GM12878 (cell line): ENCODE data around the gene PAX5. TPM values are rescaled to one million over a fixed set of nuclear protein-coding genes. Genes with fewer than 3 reads are reported as not detected.

Experiments used
- ATAC-seq: fragments of 200-7000 bp; cut with Tn5 transposase; 3 replicates; pipeline ENCODE4 v1.9.1; 2020; ENCODE audit warnings: mild to moderate bottlenecking, moderate library complexity
- BruUV-seq: library from RNA; stranded (reverse); fragments of 400-500 nt; replicated peaks from 2 replicates; lab custom pipeline; 2021; lab: Mats Ljungman, UMichigan
- CTCF ChIA-PET: fragments of 300-600 bp; sonication (Branson Sonifier 250); formaldehyde crosslinking; extraction: SDS; loops from one replicate; lab custom pipeline; 2021; ENCODE audit warnings: inconsistent platforms; lab: Yijun Ruan, JAX
- POLR2A ChIA-PET: fragments of 350-600 bp; formaldehyde crosslinking; extraction: SDS; loops from one replicate; lab custom pipeline; 2021; ENCODE audit warnings: inconsistent platforms; lab: Charles Lee
- RAD21 ChIA-PET: fragments of 300-600 bp; sonication (Branson Sonifier 250); formaldehyde crosslinking; loops from one replicate; lab custom pipeline; 2023; ENCODE audit warnings: antibody characterized with exemption; ENCODE audit not compliant: unreplicated experiment; lab: Charles Lee
- SMC1A ChIA-PET: fragments of 300-600 bp; sonication (Branson Sonifier 250); formaldehyde crosslinking; loops from one replicate; lab custom pipeline; 2023; ENCODE audit not compliant: unreplicated experiment, uncharacterized antibody; lab: Charles Lee
- DNase-seq: peaks from one replicate; pipeline ENCODE4 v3.0.0-alpha.2; 2011; ENCODE audit warnings: low read depth, low spot score
- FAIRE-seq: peaks from 3 replicates; lab custom pipeline; 2011; peaks lifted over from hg19 to GRCh38; lab: Jason Lieb, UNC
- H2AFZ ChIP-seq: 2 replicates; pipeline ENCODE4 v1.6.0; 2011; ENCODE audit warnings: low read depth, low read length, control low read depth; ENCODE audit not compliant: control insufficient read depth
- H3K27ac ChIP-seq: 2 replicates; pipeline ENCODE4 v1.5.1; 2011; ENCODE audit warnings: control low read depth; ENCODE audit not compliant: control insufficient read depth, insufficient read depth
- H3K27me3 ChIP-seq, 2 experiments: replicated peaks in 1 of 2; 2 replicates each; pipeline versions ENCODE4 v1.6.0 to v1.6.1; 2011; ENCODE audit warnings: low read length in 1 of 2; ENCODE audit not compliant: control insufficient read depth in 2 of 2, insufficient read depth in 2 of 2
- H3K36me3 ChIP-seq, 2 experiments: 2 replicates each; pipeline ENCODE4 v1.5.1; 2011; ENCODE audit warnings: low read length in 1 of 2; ENCODE audit not compliant: control insufficient read depth in 2 of 2, insufficient read depth in 2 of 2
- H3K4me1 ChIP-seq: 2 replicates; pipeline ENCODE4 v1.6.1; 2011; ENCODE audit warnings: mild to moderate bottlenecking, low read length, moderate library complexity, mixed read lengths; ENCODE audit not compliant: control insufficient read depth, insufficient read depth
- H3K4me2 ChIP-seq: 2 replicates; pipeline ENCODE4 v1.6.0; 2011; ENCODE audit warnings: control low read depth; ENCODE audit not compliant: control insufficient read depth, insufficient read depth
- H3K4me3 ChIP-seq: fragments of 200-600 bp; sonication (generic); 2 replicates; pipeline ENCODE4 v1.5.1; 2016
- H3K79me2 ChIP-seq: 2 replicates; pipeline ENCODE4 v1.6.0; 2011; ENCODE audit warnings: low read length; ENCODE audit not compliant: control insufficient read depth, insufficient read depth
- H3K9ac ChIP-seq: 2 replicates; pipeline ENCODE4 v1.8.0; 2011; ENCODE audit warnings: low read length, control low read depth, mixed read lengths; ENCODE audit not compliant: control insufficient read depth, insufficient read depth
- H3K9me3 ChIP-seq: replicated peaks from 3 replicates; pipeline ENCODE4 v1.5.1; 2011; ENCODE audit warnings: mild to moderate bottlenecking, low read length; ENCODE audit not compliant: control insufficient read depth, insufficient read depth
- H4K20me1 ChIP-seq: 2 replicates; pipeline ENCODE4 v1.6.0; 2011; ENCODE audit not compliant: control insufficient read depth, insufficient read depth
- ELK1 ChIP-seq: IDR thresholded peaks from 2 replicates; pipeline ENCODE4 v1.6.1; 2012; ENCODE audit warnings: low read depth, low read length, improper control_type of control experiment
- MLLT1 ChIP-seq: fragments of 450-650 bp; IDR thresholded peaks from 2 replicates; pipeline ENCODE4 v1.6.1; 2016; ENCODE audit warnings: mild to moderate bottlenecking
- PAX8 ChIP-seq: fragments of 450-650 bp; IDR thresholded peaks from 2 replicates; pipeline ENCODE4 v1.6.1; 2017; ENCODE audit warnings: mild to moderate bottlenecking, moderate library complexity
- WGBS: methylation state at CpG from one replicate; pipeline ENCODE4 v1.1.6; 2016; ENCODE audit warnings: low lambda C conversion rate; ENCODE audit not compliant: insufficient replicate concordance, insufficient coverage; ENCODE audit errors: missing lambda C conversion rate; 5-methylcytosine and 5-hydroxymethylcytosine counted together
- in situ Hi-C: fragments of 300-500 bp; cut with MboI; formaldehyde crosslinking; loops from 9 replicates; pipeline ENCODE4 v1.14.3; 2018; ENCODE audit warnings: mixed read lengths
- intact Hi-C: fragments of 100-400 bp; cut with micrococcal nuclease; formaldehyde crosslinking; loops from one replicate; pipeline ENCODE4 v1.14.2; 2022; ENCODE audit not compliant: unreplicated experiment
- polyA plus RNA-seq, 11 experiments: library from polyadenylated mRNA; depleted of rRNA in 4 of 11; unstranded in 6 of 11; stranded (reverse) in 5 of 11; fragments of >200 nt; fragmentation: Nextera tagmentation in 4 of 11; fragmentation: Illumina TruSeq in 1 of 11; extraction: Ambion mirVana in 4 of 11; extraction: Trizol in 1 of 11; gene quantifications; 1 replicate in 1 of 11; 2 replicates in 10 of 11; pipeline versions ENCODE4 v1.2.1 to v1.2.3, GENCODE V29; 2011 to 2016; ENCODE audit warnings: inconsistent platforms in 2 of 11, missing spikeins in 2 of 11, low read depth in 1 of 11
- total RNA-seq, 4 experiments: library from RNA; depleted of rRNA in 3 of 4; stranded (reverse); fragments of >200 nt in 3 of 4; fragmentation: Illumina TruSeq in 1 of 4; extraction: Trizol in 1 of 4; gene quantifications; 2 replicates each; pipeline versions ENCODE4 v1.2.1 to v1.2.3, GENCODE V29; 2013 to 2021

The PAX5 gene
- total and polyA plus RNA-seq, 10 of the 15 experiments (the other 5 are each of a cell fraction or from before 2014, with no cell fraction given): 2.2 to 123 (median 31.9) TPM

DNA sequence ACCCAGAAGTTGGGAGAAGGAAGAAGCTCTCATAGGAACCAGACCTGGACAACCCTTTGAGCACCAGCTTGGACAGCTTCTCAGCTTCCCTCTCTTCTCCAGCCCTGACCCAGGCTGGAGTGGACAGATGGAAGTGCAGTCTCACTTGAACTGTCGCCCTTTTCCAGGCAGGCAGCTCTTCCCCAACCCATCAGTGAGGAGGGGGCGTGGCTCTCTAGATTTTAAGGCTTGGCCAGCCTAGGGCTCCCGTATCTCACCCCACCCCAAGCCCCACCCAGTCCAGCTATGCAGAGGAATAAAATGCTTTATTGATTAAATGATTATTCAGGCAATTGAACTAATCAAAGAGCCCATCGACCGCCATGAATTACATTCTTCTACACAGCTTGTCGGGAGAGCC lies 2.2 kb downstream of the PAX5 start:
- no TSS peak for BruUV-seq
- CTCF ChIA-PET: interaction anchor here (0.7 to 3.0 kb wide), 9 partner anchors 27 to 269 kb away, joined by 3 to 16 read pairs (median 4); no protein-coding TSS in a partner anchor
- TF ChIP-seq MLLT1: no peak
- TF ChIP-seq PAX8: no peak
- no peak for TF ChIP-seq ELK1
- H3K9me3 ChIP-seq: no peaks in the 10 kb centered on the region
- intact Hi-C loops: loop anchor here (2.0 to 5.0 kb wide), 4 partner anchors 270 to 435 kb away; partner anchors contain the start of gene ZBTB5
- SMC1A ChIA-PET: interaction anchor here (0.7 to 1.5 kb wide), 9 partner anchors 9 to 292 kb away, joined by 3 to 8 read pairs (median 5); no protein-coding TSS in a partner anchor
- H3K27me3 ChIP-seq: no peaks in the 10 kb centered on the region
- peaks cover 100% of the 10 kb centered on the region for H3K79me2 ChIP-seq
- peaks cover 17% of the 10 kb centered on the region for H3K4me1 ChIP-seq
- peak overlapping the region; percentile 92 for H3K27ac ChIP-seq
- no peak for ATAC-seq
- POLR2A ChIA-PET: interaction anchor here (0.5 to 19.3 kb wide), 10 partner anchors 10 to 297 kb away, joined by 3 to 354 read pairs (median 4); no protein-coding TSS in a partner anchor
- WGBS: 0% methylated on average over 6 of the region's 6 CpGs
- RAD21 ChIA-PET: interaction anchor here (0.7 to 15.2 kb wide), 15 partner anchors 9 to 298 kb away, joined by 3 to 175 read pairs (median 4); no protein-coding TSS in a partner anchor
- H3K4me3 ChIP-seq: peak overlapping the region; percentile 96
- no peaks in the 10 kb centered on the region; the same call in 1 of the 2 replicates for H4K20me1 ChIP-seq
- no peak overlapping the region for H2AFZ ChIP-seq
- peak overlapping the region; percentile 90 for H3K9ac ChIP-seq
- in situ Hi-C loops: no loop called here
- FAIRE-seq: no peak
- peak overlapping the region; percentile 80 for H3K4me2 ChIP-seq
- no peaks in the 10 kb centered on the region for H3K36me3 ChIP-seq
- DNase-seq: no peak
